PC-3 (cell line): ENCODE measurements around the gene SERPINB3. TPM values are rescaled to one million over a fixed set of nuclear protein-coding genes. Genes with fewer than 3 reads are reported as not detected.
A peak's percentile ranks its signal among the peaks of the same experiment; 100 is the strongest.

Source experiments
- ATAC-seq: fragments of 200-7000 bp; cut with Tn5 transposase; 2 replicates; pipeline ENCODE4 v1.9.1; 2020; ENCODE audit warnings: mild to moderate bottlenecking, moderate library complexity
- BruUV-seq: library from RNA; stranded (reverse); fragments of 400-500 nt; replicated peaks from 2 replicates; lab custom pipeline; 2021; lab: Mats Ljungman, UMichigan
- CTCF ChIA-PET: fragments of 300-600 bp; sonication (Branson Sonifier 250); formaldehyde crosslinking; loops from one replicate; lab custom pipeline; 2022; ENCODE audit warnings: antibody characterized with exemption; lab: Charles Lee
- POLR2A ChIA-PET: fragments of 300-600 bp; sonication (Branson Sonifier 250); formaldehyde crosslinking; loops from one replicate; lab custom pipeline; 2022; ENCODE audit warnings: antibody characterized with exemption; ENCODE audit not compliant: unreplicated experiment; lab: Charles Lee
- DNase-seq: peaks from one replicate; pipeline ENCODE4 v3.0.0-alpha.2; 2015
- H2AFZ ChIP-seq: fragments of 300-600 bp; sonication (generic); 2 replicates; pipeline ENCODE4 v1.6.0; 2016; ENCODE audit warnings: antibody characterized with exemption, low read length
- H3F3A ChIP-seq: fragments of 300-600 bp; sonication (generic); one replicate; pipeline ENCODE4 v1.6.0; 2017; ENCODE audit warnings: antibody characterized with exemption, low read length, control low read depth, mild to moderate bottlenecking; ENCODE audit not compliant: unreplicated experiment
- H3K27ac ChIP-seq: fragments of 300-600 bp; sonication (generic); 2 replicates; pipeline ENCODE4 v1.5.1; 2016; ENCODE audit warnings: mild to moderate bottlenecking, low read length
- H3K27me3 ChIP-seq: fragments of 300-600 bp; sonication (generic); 2 replicates; pipeline ENCODE4 v1.6.1; 2016; ENCODE audit warnings: low read length, mixed read lengths
- H3K36me3 ChIP-seq: fragments of 300-600 bp; sonication (generic); 2 replicates; pipeline ENCODE4 v1.6.1; 2016; ENCODE audit warnings: low read depth, mixed run types, low read length, mixed read lengths
- H3K4me1 ChIP-seq: fragments of 300-600 bp; sonication (generic); 2 replicates; pipeline ENCODE4 v1.5.1; 2016; ENCODE audit warnings: low read length; ENCODE audit not compliant: insufficient read depth
- H3K4me2 ChIP-seq: fragments of 300-600 bp; sonication (generic); 2 replicates; pipeline ENCODE4 v1.6.0; 2016; ENCODE audit warnings: low read length
- H3K4me3 ChIP-seq: fragments of 300-600 bp; sonication (generic); 2 replicates; pipeline ENCODE4 v1.5.1; 2016; ENCODE audit warnings: mild to moderate bottlenecking, low read length, mixed read lengths
- H3K79me2 ChIP-seq: fragments of 300-600 bp; sonication (generic); 2 replicates; pipeline ENCODE4 v1.6.1; 2017; ENCODE audit warnings: low read length, mixed read lengths
- H3K9ac ChIP-seq: fragments of 300-600 bp; sonication (generic); 2 replicates; pipeline ENCODE4 v1.6.0; 2016; ENCODE audit warnings: mild to moderate bottlenecking, low read length
- H3K9me2 ChIP-seq: fragments of 300-600 bp; sonication (generic); replicated peaks from 2 replicates; pipeline ENCODE4 v1.6.1; 2016; ENCODE audit warnings: mixed run types, low read length, mixed read lengths
- H3K9me3 ChIP-seq: fragments of 300-600 bp; sonication (generic); 2 replicates; pipeline ENCODE4 v1.6.1; 2016; ENCODE audit warnings: low read length, mixed read lengths
- H4K20me1 ChIP-seq: fragments of 300-600 bp; sonication (generic); 2 replicates; pipeline ENCODE4 v1.6.1; 2016; ENCODE audit warnings: low read length, mixed read lengths
- EZH2 ChIP-seq: fragments of 300-600 bp; sonication (generic); IDR thresholded peaks from one replicate; pipeline ENCODE4 v1.6.1; 2017; ENCODE audit warnings: antibody characterized with exemption, mild to moderate bottlenecking, low read length; ENCODE audit not compliant: unreplicated experiment
- EZH2phosphoT487 ChIP-seq: fragments of 300-600 bp; sonication (generic); IDR thresholded peaks from 2 replicates; pipeline ENCODE4 v1.6.1; 2018; ENCODE audit warnings: mild to moderate bottlenecking, antibody characterized with exemption, low read length, borderline replicate concordance
- intact Hi-C: fragments of 100-400 bp; cut with micrococcal nuclease; formaldehyde crosslinking; loops from 2 replicates; pipeline ENCODE4 v1.9.0; 2023
- total RNA-seq: library from RNA; depleted of rRNA; stranded (reverse); fragments of >200 nt; gene quantifications from 2 replicates; pipeline ENCODE4 v1.2.3, GENCODE V29; 2014
- TF ChIP-seq, protein P1 (sequence below): fragments of 300-600 bp; sonication (generic); conservative IDR thresholded peaks from 2 replicates; pipeline ENCODE4 v1.5.1; 2017; ENCODE audit warnings: antibody characterized with exemption, low read depth, mild to moderate bottlenecking, low read length

The SERPINB3 gene
- total RNA-seq, 1 experiment from 2014 or later: 6.3 TPM

DNA sequence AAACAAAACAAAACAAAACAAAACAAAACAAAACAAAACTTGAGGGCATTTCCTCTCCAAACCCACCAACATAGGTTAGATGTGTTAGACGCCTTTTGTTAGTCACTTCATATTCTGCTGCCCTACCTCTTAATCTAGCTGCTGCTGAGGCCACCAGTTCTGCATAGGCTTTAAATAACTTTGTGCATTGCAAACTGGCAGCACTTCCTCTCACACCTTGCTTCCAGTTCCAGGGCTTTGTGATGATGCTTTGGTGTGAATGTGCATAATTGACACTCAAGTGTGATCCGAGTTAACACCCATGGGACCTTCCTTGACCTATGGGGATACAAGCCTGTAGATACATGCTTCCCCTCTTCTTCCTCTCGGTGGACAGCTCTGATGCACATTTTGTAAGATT, 38.8 kb upstream of the SERPINB3 start:
- CTCF ChIA-PET: no interaction called here
- Histone ChIP-seq H3K4me1 (no peaks in the 10 kb centered on the region), H4K20me1 (no peaks in the 10 kb centered on the region), H3K9me3 (no peaks in the 10 kb centered on the region), H3K9ac (no peak overlapping the region), H3K9me2 (no peaks in the 10 kb centered on the region), H3K4me2 (no peak overlapping the region), H3K27me3 (no peaks in the 10 kb centered on the region), H3F3A (no peaks in the 10 kb centered on the region), H3K36me3 (no peaks in the 10 kb centered on the region), H3K27ac (no peak overlapping the region), H3K79me2 (no peaks in the 10 kb centered on the region), H3K4me3 (no peak overlapping the region), H2AFZ (no peak overlapping the region)
- BruUV-seq: no TSS peak
- TF ChIP-seq EZH2phosphoT487: no peak
- no peak for TF ChIP-seq EZH2
- TF ChIP-seq, protein P1, sequence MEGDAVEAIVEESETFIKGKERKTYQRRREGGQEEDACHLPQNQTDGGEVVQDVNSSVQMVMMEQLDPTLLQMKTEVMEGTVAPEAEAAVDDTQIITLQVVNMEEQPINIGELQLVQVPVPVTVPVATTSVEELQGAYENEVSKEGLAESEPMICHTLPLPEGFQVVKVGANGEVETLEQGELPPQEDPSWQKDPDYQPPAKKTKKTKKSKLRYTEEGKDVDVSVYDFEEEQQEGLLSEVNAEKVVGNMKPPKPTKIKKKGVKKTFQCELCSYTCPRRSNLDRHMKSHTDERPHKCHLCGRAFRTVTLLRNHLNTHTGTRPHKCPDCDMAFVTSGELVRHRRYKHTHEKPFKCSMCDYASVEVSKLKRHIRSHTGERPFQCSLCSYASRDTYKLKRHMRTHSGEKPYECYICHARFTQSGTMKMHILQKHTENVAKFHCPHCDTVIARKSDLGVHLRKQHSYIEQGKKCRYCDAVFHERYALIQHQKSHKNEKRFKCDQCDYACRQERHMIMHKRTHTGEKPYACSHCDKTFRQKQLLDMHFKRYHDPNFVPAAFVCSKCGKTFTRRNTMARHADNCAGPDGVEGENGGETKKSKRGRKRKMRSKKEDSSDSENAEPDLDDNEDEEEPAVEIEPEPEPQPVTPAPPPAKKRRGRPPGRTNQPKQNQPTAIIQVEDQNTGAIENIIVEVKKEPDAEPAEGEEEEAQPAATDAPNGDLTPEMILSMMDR: no peak
- POLR2A ChIA-PET: no interaction called here
- DNase-seq (no peak), ATAC-seq (no peak)
- intact Hi-C loops: no loop called here

DNA sequence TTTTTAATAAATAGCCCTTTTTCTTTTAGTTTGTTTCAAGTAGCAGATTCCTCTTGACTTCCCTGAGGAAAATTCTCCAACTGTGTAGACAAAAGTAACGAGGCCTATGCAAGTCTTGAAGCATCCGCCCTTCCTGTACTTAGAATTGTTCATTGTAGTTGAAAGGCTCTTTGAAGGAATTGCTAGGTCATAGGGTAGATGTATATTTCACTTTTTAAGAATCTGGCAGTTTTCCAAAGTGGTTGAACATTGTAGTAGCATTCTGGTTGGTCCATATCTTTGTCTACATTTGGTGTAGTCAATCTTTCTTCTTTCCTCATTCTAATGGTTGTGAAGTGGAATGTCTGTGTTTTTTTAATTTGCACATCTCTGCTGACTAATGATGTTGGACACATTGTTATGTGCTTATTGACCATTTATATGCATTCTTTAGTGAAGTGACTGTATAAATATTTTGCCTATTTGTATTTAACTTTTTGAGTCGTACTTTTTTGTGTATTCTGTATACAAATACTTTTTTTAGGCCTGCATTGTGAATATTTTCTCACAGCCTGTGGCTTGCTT, 35.5 kb upstream of the SERPINB3 start:
- intact Hi-C loops: no loop called here
- H3K4me3 ChIP-seq: no peak overlapping the region
- H3K9me3 ChIP-seq: no peaks in the 10 kb centered on the region
- no peak overlapping the region for H3K9ac ChIP-seq
- BruUV-seq: no TSS peak
- no peaks in the 10 kb centered on the region for H3K27me3 ChIP-seq
- H3K9me2 ChIP-seq: no peaks in the 10 kb centered on the region
- TF ChIP-seq EZH2phosphoT487 (no peak), EZH2 (no peak)
- TF ChIP-seq, protein P1: no peak
- ChIA-PET POLR2A (no interaction called here), CTCF (no interaction called here)
- no peaks in the 10 kb centered on the region for H3K36me3 ChIP-seq
- H3F3A ChIP-seq: no peaks in the 10 kb centered on the region
- H4K20me1 ChIP-seq: no peaks in the 10 kb centered on the region
- ATAC-seq (peak; percentile 70), DNase-seq (peak; percentile 25)
- no peaks in the 10 kb centered on the region for H3K79me2 ChIP-seq
- no peaks in the 10 kb centered on the region for H3K4me1 ChIP-seq
- no peak overlapping the region for H2AFZ ChIP-seq
- H3K27ac ChIP-seq: peak overlapping the region; percentile 13; the same call in 1 of the 2 replicates
- no peak overlapping the region for H3K4me2 ChIP-seq

DNA sequence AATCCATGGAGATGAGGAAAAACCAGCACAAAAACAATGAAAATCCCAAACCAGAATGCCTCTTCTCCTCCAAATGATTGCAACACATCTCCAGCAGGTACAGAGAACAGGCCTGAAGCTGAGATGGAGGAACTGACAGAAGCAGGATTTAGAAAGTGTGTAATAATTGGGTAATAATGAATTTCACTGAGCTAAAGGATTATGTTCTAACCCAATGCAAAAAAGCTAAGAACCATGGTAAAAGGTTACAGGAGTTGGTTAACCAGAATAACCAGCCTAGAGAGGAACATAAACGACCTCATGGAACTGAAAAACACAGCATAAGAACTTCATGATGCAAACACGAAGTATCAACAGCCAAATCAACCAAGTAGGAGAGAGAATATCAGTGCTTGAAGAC, 27.4 kb upstream of the SERPINB3 start:
- no peak for TF ChIP-seq EZH2
- TF ChIP-seq, protein P1: no peak
- no peak for TF ChIP-seq EZH2phosphoT487
- Histone ChIP-seq H3K4me3 (no peak overlapping the region), H3K27ac (no peak overlapping the region), H3K9me3 (no peaks in the 10 kb centered on the region), H3K9me2 (no peaks in the 10 kb centered on the region), H3F3A (no peaks in the 10 kb centered on the region), H3K36me3 (no peaks in the 10 kb centered on the region), H3K27me3 (no peaks in the 10 kb centered on the region), H3K4me1 (peaks cover 8% of the 10 kb centered on the region), H3K79me2 (no peaks in the 10 kb centered on the region), H3K4me2 (no peak overlapping the region), H2AFZ (0 out of 2 replicates have a peak overlapping the region, but pooled peaks have one; percentile 6), H3K9ac (no peak overlapping the region), H4K20me1 (no peaks in the 10 kb centered on the region)
- DNase-seq: no peak
- intact Hi-C loops: no loop called here
- BruUV-seq: no TSS peak
- ChIA-PET CTCF (no interaction called here), POLR2A (no interaction called here)
- ATAC-seq: no peak
